ENCODE measurements around the gene TMEM106A.
"Not testable (repeated sequence)": the region's sequence is repeated elsewhere in the genome, so short reads cannot be mapped to it uniquely, and the experiment has no call there.

The TMEM106A gene

GRCh38 chr17:43216369-43216761, 4.7 kb downstream of the TMEM106A start:
- DNase-seq = no peak

- no peak for DNase-seq
Observed at GRCh38 chr17:43216762-43217613, 5.3 kb downstream of the TMEM106A start.

GRCh38 chr17:43217614-43218087, 6.0 kb downstream of the TMEM106A start:
- DNase-seq = no peak

- no peak for DNase-seq
Observed at GRCh38 chr17:43219001-43219400, 7.3 kb downstream of the TMEM106A start.

GRCh38 chr17:43219746-43220380, 8.2 kb downstream of the TMEM106A start:
- no peak for DNase-seq

- no peak for DNase-seq
Observed at GRCh38 chr17:43220511-43221125, 8.9 kb downstream of the TMEM106A start.

- no peak for DNase-seq
Observed at GRCh38 chr17:43224146-43224705, 12.6 kb downstream of the TMEM106A start.

- DNase-seq = no peak
Observed at GRCh38 chr17:43226393-43226792, 14.7 kb downstream of the TMEM106A start.

- not testable (repeated sequence) for DNase-seq
Observed at GRCh38 chr17:43228020-43228782, 16.5 kb downstream of the TMEM106A start, which contains the start of gene CCDC200. TSS of gene CCDC200 (minus strand) at chr17:43228623. CDS start at chr17:43228554, 69 bp downstream.

- not testable (repeated sequence) for DNase-seq
Observed at GRCh38 chr17:43231205-43232020, 19.7 kb downstream of the TMEM106A start.

- DNase-seq = peak; percentile 17
Observed at GRCh38 chr17:43232021-43232699, 20.5 kb downstream of the TMEM106A start.

- DNase-seq = not testable (repeated sequence)
Observed at GRCh38 chr17:43233263-43233662, 21.6 kb downstream of the TMEM106A start.

GRCh38 chr17:43233877-43234276, 22.2 kb downstream of the TMEM106A start, which contains the start of gene RNU2-1:
TSS of gene RNU2-1 (minus strand) at chr17:43233977.
- DNase-seq = not testable (repeated sequence)

- not testable (repeated sequence) for DNase-seq
Observed at GRCh38 chr17:43239597-43239996, 27.9 kb downstream of the TMEM106A start.

- not testable (repeated sequence) for DNase-seq
Observed at GRCh38 chr17:43240596-43241352, 29.1 kb downstream of the TMEM106A start.

GRCh38 chr17:43246456-43246855, 34.8 kb downstream of the TMEM106A start:
- DNase-seq = not testable (repeated sequence)

All from hematopoietic multipotent progenitor cell treated with erythropoietin and hydrocortisone succinate and interleukin-3 and kit ligand, for 8 days (in vitro differentiated cells).